Panc1 (cell line): ENCODE data around the gene MAEA.

Experiments
- POLR2AphosphoS5 ChIP-seq: IDR thresholded peaks from 2 replicates; pipeline ENCODE4 v1.6.1; 2012; ENCODE audit warnings: mild to moderate bottlenecking, low read depth, low read length, moderate library complexity
- SIN3A ChIP-seq: IDR thresholded peaks from 2 replicates; pipeline ENCODE4 v1.6.1; 2012; ENCODE audit warnings: low read depth, mild to moderate bottlenecking, low read length, moderate library complexity, borderline replicate concordance; ENCODE audit not compliant: insufficient read depth
- TCF7L2 ChIP-seq: IDR thresholded peaks from 2 replicates; pipeline ENCODE4 v1.6.1; 2011; ENCODE audit warnings: mild to moderate bottlenecking, low read depth, low read length, inconsistent platforms
- TF ChIP-seq, protein P1 (sequence below): fragments of 450-650 bp; IDR thresholded peaks from 2 replicates; pipeline ENCODE4 v1.5.1; 2017; ENCODE audit warnings: mild to moderate bottlenecking

DNA sequence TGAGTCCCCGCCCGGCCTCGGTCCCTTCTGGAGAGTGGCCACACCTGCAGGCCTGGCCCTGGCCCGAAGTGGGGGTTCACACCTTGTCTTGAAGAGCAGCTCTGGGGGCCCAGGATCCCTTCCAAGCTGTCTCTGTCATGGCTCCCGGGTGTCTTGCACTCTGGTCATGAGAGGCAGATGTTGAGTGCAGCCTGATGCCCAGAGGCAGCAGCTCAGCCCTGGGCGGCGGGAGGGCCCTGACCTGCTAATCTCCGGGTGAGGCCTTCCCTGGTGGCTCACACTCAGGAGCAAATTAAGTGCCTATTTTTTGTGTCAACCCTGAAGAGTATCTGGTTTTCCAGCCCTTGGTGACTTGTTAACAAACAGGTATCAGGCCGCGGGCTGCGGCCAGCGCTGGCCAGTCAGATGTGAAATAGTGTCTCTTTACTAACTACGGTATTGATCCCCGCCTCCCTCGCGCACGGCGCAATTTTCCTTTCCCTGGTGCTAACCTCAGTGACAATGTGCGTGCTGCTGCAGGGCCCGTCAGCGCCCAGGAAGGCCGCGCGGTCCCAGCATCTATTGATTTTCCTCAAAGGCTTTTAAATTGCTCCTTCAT, 92.4 kb downstream of the MAEA start:
- TF ChIP-seq, protein P1, sequence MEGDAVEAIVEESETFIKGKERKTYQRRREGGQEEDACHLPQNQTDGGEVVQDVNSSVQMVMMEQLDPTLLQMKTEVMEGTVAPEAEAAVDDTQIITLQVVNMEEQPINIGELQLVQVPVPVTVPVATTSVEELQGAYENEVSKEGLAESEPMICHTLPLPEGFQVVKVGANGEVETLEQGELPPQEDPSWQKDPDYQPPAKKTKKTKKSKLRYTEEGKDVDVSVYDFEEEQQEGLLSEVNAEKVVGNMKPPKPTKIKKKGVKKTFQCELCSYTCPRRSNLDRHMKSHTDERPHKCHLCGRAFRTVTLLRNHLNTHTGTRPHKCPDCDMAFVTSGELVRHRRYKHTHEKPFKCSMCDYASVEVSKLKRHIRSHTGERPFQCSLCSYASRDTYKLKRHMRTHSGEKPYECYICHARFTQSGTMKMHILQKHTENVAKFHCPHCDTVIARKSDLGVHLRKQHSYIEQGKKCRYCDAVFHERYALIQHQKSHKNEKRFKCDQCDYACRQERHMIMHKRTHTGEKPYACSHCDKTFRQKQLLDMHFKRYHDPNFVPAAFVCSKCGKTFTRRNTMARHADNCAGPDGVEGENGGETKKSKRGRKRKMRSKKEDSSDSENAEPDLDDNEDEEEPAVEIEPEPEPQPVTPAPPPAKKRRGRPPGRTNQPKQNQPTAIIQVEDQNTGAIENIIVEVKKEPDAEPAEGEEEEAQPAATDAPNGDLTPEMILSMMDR, result no peak
- no peak for TF ChIP-seq POLR2AphosphoS5
- no peak for TF ChIP-seq SIN3A
- TF ChIP-seq TCF7L2, result no peak
